ENCODE data around the gene TAS2R46.

The TAS2R46 gene

DNA sequence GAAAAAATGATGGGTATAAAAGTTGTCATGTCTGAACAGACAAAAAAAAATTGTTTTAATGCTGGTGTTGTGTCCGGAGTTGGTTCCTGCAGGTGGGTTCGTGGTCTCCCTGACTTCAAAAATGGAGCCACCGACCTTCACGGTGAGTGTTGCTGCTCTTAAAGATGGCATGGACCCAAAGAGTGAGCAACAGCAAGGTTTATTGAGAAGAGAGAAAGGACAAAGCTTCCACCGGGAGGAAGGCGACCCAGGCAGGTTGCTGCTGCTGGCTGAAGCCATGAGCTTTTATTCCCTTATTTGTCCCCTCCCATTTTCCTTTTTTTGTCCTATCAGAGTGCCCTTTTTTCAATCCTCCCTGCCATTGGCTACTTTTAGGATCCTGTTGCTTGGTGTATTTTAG lies 30.8 kb downstream of the TAS2R46 start, which contains the start of gene TAS2R31:
TAS2R31 (minus strand) TSS at position 101 of the 400 bp plus-strand sequence; CDS start at position 29, 72 bp downstream.
- no peak for DNase-seq

DNA sequence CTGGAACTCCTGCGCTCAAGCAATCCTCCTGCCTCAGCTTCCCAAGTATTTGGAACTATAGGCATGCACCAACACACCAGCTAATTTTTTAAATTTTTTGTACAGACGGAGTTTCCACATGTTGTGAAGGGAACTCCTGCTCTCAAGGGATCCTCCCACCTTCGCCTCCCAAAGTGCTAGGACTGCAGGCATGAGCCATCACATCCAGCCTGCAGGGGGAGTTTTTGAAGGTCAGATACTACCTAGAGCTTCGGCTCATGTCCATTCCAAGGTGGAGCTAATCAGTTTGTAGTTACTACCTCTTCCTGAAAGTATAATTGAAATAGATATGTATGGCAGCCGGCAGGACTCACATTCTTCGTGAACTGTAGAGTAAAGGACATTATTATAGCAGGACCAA lies 36.0 kb downstream of the TAS2R46 start:
- no peak for DNase-seq

DNA sequence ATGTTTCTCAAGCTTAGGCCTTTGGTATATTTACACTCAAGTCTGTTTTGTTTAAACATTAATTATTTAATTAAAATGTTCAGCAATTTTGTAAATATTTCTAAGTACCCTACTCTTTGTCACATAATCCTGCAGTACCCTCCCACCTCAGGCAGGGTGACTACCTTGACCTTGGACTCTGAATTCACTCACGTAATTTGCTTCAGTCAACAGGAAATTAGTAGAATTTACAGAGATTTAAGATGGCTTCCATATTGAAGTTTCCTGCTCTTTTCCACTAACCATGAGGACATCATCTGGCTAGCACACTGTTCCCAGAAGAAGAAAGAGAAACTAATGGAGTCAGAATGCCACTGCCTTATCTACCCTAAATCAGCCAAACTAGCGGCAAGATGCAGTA lies 38.7 kb downstream of the TAS2R46 start:
- no peak for DNase-seq

DNA sequence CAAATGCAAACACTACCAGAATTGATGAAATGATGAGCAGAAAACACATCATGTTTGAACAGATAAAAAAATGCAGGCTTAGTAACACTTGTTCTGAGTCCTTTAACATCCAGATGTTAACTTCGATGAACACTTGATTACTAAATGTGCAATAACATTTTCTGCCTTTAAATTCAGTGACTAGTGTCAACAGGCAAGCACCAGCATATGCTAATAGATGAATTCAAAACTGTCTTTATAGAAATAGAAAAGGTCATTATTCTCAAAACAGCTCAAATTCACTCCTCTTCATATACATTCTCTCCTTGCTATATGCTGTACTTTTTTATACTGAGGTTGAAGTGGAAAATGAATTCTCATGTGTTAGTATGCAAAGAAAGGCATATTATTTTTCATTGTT lies 39.6 kb downstream of the TAS2R46 start, which contains the start of gene TAS2R19:
TAS2R19 (minus strand) TSS at position 101 of the 400 bp plus-strand sequence; CDS start at position 52, 49 bp downstream.
- no peak for DNase-seq

DNA sequence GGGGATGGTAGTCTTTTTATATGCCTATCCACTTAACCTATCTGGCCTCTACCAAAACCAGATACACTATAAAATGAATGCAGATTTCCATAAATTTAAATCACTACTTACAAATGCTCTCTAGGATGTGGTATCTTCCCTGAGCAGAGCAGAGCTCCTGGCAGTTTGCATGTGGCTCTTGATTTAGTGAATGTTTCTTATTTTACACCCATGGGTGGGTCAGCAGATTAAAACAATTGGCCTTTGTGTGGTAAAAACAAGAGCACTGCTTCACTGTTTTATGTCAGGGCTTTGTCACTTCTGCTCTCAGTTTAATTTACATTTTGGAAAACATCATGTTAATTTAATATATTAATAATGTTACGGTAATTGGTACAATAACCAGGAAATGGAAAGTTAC lies 45.2 kb downstream of the TAS2R46 start:
- no peak for DNase-seq

DNA sequence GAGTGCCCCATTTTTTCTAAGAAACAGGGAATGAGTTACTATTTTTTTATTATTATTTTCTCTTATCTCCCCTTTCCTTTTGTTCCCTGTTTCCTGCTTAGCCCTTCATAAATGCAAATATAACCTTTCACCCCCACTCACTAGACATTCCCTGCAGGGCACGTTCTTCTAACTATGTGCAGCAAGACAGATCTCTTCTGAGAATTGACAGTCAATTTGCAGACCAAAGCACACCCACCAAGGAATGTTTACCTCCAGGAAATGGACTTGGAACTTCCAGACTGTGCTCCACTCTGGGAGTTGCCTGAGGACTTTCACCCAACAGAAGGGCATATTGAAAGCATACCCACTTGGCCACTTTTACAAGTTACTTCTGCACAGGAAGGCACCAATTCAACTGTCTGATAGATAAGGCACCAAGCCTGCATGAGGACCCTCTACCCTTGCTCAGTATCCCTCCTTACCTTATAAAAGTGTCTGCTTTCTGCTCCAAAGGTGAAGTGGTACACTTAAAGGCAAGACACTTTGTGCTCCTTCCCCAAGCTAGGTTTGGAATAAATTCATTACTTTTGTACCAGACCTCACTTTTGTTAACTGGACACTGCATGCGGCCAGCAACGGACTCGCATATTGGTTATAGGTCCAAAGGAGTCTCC lies 46.2 kb downstream of the TAS2R46 start:
- no peak for DNase-seq

DNA sequence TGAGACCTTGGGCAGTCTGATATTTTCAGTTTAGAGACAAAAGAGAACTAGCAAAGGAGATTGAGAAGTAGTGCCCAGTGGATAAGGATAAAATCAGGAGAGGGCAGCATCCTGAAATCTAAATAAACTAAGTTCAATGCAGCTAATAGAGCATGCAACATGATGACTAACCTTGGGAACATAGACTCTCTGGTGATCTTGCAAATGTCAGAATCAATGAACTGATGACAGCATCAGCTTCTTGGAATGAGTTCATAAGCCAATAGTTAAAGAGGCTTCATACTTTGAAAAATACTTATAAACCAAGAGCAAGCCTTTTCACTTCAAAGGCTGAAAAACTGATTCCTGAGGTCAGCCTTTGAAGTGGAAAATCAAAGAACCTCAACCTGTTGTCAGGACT lies 47.9 kb downstream of the TAS2R46 start:
- DNase-seq = no peak

Measured in right hindlimb (tissue), 1 donor.